Activated naive CD8-positive, alpha-beta T cell treated with anti-CD3 and anti-CD28 coated beads, Interleukin-2, amount 10 ng/mL, durations not matched to agents 7 days and 5 days (primary cell): Measurements from ENCODE around the gene SLC7A6. TPM values are rescaled to one million over a fixed set of nuclear protein-coding genes. Genes with fewer than 3 reads are reported as not detected.
A peak's percentile ranks its signal among the peaks of the same experiment; 100 is the strongest.

Source experiments
- ATAC-seq: fragments of 150-1000 bp; cut with Tn5 transposase; one replicate; pipeline ENCODE4 v1.10.0; 2021; ENCODE audit warnings: low read depth, moderate library complexity
- POLR2A ChIA-PET: fragments of 350-600 bp; sonication (Branson Sonifier 250); formaldehyde crosslinking; loops from one replicate; lab custom pipeline; 2021; ENCODE audit warnings: antibody characterized with exemption; lab: Charles Lee
- DNase-seq: peaks from one replicate; pipeline ENCODE4 v3.0.0; 2021
- H3K27ac Mint-ChIP-seq: one replicate; pipeline ENCODE4 v1.8.0; 2022; ENCODE audit warnings: mild to moderate bottlenecking, mixed read lengths
- H3K27me3 Mint-ChIP-seq: one replicate; pipeline ENCODE4 v1.8.0; 2022; ENCODE audit warnings: mild to moderate bottlenecking, moderate library complexity, mixed read lengths
- H3K36me3 Mint-ChIP-seq: one replicate; pipeline ENCODE4 v1.8.0; 2021; ENCODE audit warnings: mild to moderate bottlenecking, mixed read lengths
- H3K4me1 Mint-ChIP-seq: one replicate; pipeline ENCODE4 v1.8.0; 2021; ENCODE audit warnings: mixed read lengths
- H3K4me3 Mint-ChIP-seq: one replicate; pipeline ENCODE4 v1.8.0; 2022; ENCODE audit warnings: mild to moderate bottlenecking, moderate library complexity, mixed read lengths
- H3K9me3 Mint-ChIP-seq: one replicate; pipeline ENCODE4 v1.8.0; 2021; ENCODE audit warnings: mixed read lengths
- total RNA-seq, 2 experiments: library from RNA; stranded (reverse); gene quantifications; one replicate each; pipeline ENCODE4 v1.2.3, GENCODE V29; 2021

SLC7A6 gene
- total RNA-seq, 2 experiments from 2014 or later = 110 to 113 TPM

GRCh38 chr16:68236826-68237242, 27.5 kb upstream of the SLC7A6 start:
- Mint-ChIP-seq H3K27me3 (no peaks in the 10 kb centered on the region), H3K27ac (peak overlapping the region; percentile 26), H3K9me3 (no peaks in the 10 kb centered on the region), H3K4me1 (peaks cover 25% of the 10 kb centered on the region), H3K4me3 (peak overlapping the region; percentile 97), H3K36me3 (no peaks in the 10 kb centered on the region)
- no peak for ATAC-seq
- DNase-seq = peak; percentile 55
- POLR2A ChIA-PET = interaction anchor here (0.6 to 1.0 kb wide), 9 partner anchors 9 to 233 kb away, joined by 3 to 7 read pairs (median 3); partner anchors contain the start of gene PLA2G15

DNA sequence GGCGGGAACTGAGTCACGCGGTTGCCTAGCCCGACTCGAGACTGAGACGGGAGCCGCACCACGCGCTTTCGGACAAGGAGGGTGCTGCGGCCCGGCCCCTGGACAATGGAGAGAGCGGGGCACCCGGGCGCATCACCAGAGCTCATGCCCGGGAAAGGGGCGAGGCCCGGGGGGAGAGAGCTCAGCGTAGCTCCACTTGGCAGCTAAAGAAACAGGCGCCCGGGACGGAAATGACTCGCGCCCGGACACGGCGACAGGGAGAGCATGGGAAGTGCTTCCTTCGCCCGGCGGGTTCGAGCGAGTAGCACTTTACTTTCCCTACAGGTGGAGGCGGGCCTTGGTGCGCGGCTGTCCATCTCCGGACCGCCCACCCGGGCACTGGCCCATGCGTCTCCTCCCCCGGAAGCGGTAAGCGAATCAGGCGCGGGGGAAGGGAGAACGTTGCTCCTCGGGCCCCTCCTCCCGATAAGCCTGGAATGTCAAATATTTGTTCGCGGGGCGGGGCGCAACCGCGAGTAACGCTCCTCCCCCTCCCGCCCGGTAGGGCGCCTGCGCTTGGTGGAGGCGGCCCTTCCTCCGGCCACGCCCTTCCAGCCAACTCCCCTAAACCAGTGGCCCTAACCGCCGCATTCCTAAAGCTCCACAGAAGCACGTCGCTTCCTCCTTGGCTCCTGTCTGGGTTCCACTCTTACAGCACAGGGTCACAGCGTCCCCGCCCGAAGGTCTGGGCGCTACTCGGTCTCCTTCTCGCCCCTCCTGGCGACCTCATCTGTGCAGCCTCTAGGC, 26.9 kb upstream of the SLC7A6 start:
- peaks cover 25% of the 10 kb centered on the region for H3K4me1 Mint-ChIP-seq
- H3K9me3 Mint-ChIP-seq = no peaks in the 10 kb centered on the region
- no peaks in the 10 kb centered on the region for H3K36me3 Mint-ChIP-seq
- peak overlapping the region; percentile 87 for H3K27ac Mint-ChIP-seq
- POLR2A ChIA-PET = interaction anchor here (0.6 to 1.0 kb wide), 9 partner anchors 8 to 234 kb away, joined by 3 to 7 read pairs (median 3); partner anchors contain the start of gene PLA2G15
- peak overlapping the region; percentile 97 for H3K4me3 Mint-ChIP-seq
- ATAC-seq (peak; percentile 79), DNase-seq (peak; percentile 92)
- H3K27me3 Mint-ChIP-seq = no peaks in the 10 kb centered on the region

DNA sequence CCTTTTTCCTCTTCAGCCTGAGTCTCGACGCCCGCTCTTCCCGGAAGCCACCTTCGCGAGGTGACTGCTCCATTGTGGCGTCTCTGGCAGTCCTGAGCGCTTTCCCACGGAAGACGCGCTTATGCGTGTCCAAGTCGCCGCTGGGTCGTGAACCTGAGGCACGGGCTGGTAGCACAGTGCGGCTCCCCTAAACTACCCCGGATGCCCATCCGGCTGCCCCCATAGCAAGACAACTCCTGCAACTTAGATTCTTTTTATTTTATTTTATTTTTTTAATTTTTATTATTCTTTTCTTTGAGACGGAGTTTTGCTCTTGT, 26.3 kb upstream of the SLC7A6 start:
- ATAC-seq (peak; percentile 15), DNase-seq (no peak)
- Mint-ChIP-seq H3K4me1 (peaks cover 23% of the 10 kb centered on the region), H3K4me3 (peak overlapping the region; percentile 97), H3K36me3 (no peaks in the 10 kb centered on the region), H3K27me3 (no peaks in the 10 kb centered on the region), H3K27ac (peak overlapping the region; percentile 87), H3K9me3 (no peaks in the 10 kb centered on the region)
- POLR2A ChIA-PET = no interaction called here

DNA sequence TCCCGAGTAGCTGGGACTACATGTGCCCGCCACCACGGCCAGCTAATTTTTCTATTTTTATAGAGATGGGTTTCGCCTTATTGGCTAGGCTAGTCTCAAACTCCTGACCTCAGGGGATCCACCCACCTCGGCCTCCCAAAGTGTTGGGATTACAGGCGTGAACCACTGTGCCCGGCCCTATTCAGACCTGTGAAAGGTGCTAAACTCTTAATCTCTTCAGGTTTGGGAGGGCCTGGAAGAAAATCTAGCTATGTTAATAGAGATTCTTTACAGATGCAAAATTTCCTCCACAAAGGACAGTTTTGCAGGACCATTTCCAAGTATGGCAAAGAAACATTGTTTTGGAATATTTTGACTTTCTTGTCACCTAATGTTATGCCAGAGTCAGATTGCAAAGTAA, 22.2 kb upstream of the SLC7A6 start:
- no peak overlapping the region for H3K27ac Mint-ChIP-seq
- ATAC-seq = no peak
- no peak overlapping the region for H3K4me3 Mint-ChIP-seq
- no peak for DNase-seq
- no peaks in the 10 kb centered on the region for H3K27me3 Mint-ChIP-seq
- H3K36me3 Mint-ChIP-seq = no peaks in the 10 kb centered on the region
- peaks cover 29% of the 10 kb centered on the region for H3K4me1 Mint-ChIP-seq
- no peaks in the 10 kb centered on the region for H3K9me3 Mint-ChIP-seq
- POLR2A ChIA-PET = interaction anchor here (0.6 to 1.3 kb wide), 2 partner anchors 22 to 1098 kb away, joined by 3 to 4 read pairs; partner anchors contain the start of gene SLC7A6

- Mint-ChIP-seq H3K36me3 (no peaks in the 10 kb centered on the region), H3K9me3 (no peaks in the 10 kb centered on the region), H3K4me1 (peaks cover 29% of the 10 kb centered on the region), H3K4me3 (no peak overlapping the region), H3K27me3 (no peaks in the 10 kb centered on the region), H3K27ac (no peak overlapping the region)
- POLR2A ChIA-PET = interaction anchor here (0.7 to 0.9 kb wide), 2 partner anchors 10 to 1200 kb away, joined by 3 to 5 read pairs; no protein-coding TSS in a partner anchor
- DNase-seq (no peak), ATAC-seq (no peak)
These were observed 21.1 kb upstream of the SLC7A6 start for GRCh38 chr16:68242926-68243858.

- DNase-seq (no peak), ATAC-seq (no peak)
- Mint-ChIP-seq H3K4me3 (peak overlapping the region; percentile 91), H3K27ac (peak overlapping the region; percentile 82), H3K4me1 (peaks cover 23% of the 10 kb centered on the region), H3K36me3 (no peaks in the 10 kb centered on the region), H3K27me3 (no peaks in the 10 kb centered on the region), H3K9me3 (no peaks in the 10 kb centered on the region)
- POLR2A ChIA-PET = interaction anchor here (0.6 to 3.2 kb wide), 11 partner anchors 8 to 1246 kb away, joined by 3 to 14 read pairs (median 3); partner anchors contain the start of genes NFATC3, PRMT7, SLC7A6 and SLC7A6OS
These were observed 19.8 kb upstream of the SLC7A6 start for GRCh38 chr16:68244481-68244902.

DNA sequence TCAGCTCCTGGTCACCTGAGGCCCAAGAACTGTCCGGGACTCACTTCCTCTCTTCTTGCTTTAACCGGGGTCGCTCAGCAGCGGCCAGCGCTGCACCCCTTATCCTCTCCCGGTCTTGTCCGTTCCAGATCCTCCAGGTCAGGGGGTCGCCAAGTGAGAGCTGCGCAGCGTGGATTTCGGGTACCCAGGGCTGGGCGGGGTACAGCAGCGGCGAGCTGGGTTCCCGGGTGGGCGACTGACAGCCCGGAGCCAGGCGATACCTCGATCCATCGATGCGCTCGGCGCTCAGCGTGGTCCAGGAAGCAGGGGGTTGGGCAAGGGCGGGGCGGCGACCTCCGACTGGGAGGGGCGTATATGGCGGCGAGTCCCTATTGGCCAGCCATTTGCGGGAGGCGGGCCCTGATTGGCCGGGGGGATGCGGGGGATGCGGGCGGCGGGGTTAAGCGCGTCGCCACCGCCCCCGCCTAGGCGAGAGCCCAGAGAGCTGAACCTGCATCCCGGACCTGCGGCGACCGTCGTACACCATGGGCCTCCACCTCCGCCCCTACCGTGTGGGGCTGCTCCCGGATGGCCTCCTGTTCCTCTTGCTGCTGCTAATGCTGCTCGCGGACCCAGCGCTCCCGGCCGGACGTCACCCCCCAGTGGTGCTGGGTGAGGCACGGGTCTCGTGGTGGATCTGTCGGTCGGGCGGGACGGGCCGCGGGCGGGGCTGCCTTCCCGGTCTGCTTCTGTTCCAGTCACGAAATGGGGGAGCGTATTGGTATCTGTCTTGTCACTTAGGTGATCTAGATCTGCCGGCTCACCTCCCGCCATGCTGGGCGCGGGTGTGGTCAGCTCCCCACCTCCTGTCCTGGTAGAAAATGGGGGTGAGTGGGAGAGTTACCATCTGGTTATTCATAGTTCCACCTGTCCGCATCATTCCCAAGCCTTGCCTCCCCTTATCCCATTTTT, 19.1 kb upstream of the SLC7A6 start, which contains the start of gene PLA2G15:
PLA2G15 (plus strand) TSS at position 471 of the 951 bp plus-strand sequence; CDS start at position 525, 54 bp downstream.
- peak; percentile 96 for DNase-seq
- peak within 1 kb of the TSS; percentile 91 for H3K4me3 Mint-ChIP-seq
- no peaks in the 10 kb centered on the region for H3K36me3 Mint-ChIP-seq
- peak; percentile 96 for ATAC-seq
- no peaks in the 10 kb centered on the region for H3K27me3 Mint-ChIP-seq
- H3K27ac Mint-ChIP-seq = peak within 1 kb of the TSS; percentile 82
- POLR2A ChIA-PET = interaction anchor here (0.5 to 3.2 kb wide), 13 partner anchors 8 to 1247 kb away, joined by 3 to 14 read pairs (median 3); partner anchors contain the start of genes NFATC3, PRMT7, SLC7A6 and SLC7A6OS
- no peaks in the 10 kb centered on the region for H3K9me3 Mint-ChIP-seq
- H3K4me1 Mint-ChIP-seq = peaks cover 23% of the 10 kb centered on the region

DNA sequence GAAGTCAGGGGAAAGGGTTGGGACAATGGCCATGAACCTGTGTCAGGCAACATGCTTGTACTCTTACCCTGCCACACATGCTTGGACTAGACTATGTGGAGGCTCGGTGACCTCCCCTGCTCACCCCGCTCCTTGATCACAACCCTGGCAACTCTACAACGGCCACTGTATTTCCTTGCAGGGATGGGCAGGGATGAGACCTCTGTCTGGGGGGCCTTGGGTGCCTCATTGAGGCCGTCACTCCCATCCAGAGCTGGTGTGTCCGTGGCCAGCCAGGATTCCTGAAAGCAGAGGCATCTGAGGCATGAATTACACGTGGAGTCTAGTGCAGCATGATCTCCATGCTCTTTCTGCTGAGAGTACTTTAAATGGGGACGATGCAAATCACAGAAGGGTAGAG, 18.2 kb upstream of the SLC7A6 start:
- H3K4me1 Mint-ChIP-seq = peaks cover 23% of the 10 kb centered on the region
- H3K36me3 Mint-ChIP-seq = peaks cover 3% of the 10 kb centered on the region
- H3K27ac Mint-ChIP-seq = peak overlapping the region; percentile 57
- POLR2A ChIA-PET = interaction anchor here (0.8 to 3.2 kb wide), 5 partner anchors 8 to 161 kb away, joined by 3 to 14 read pairs (median 5); partner anchors contain the start of genes NFATC3, PRMT7, SLC7A6 and SLC7A6OS
- H3K27me3 Mint-ChIP-seq = no peaks in the 10 kb centered on the region
- DNase-seq (no peak), ATAC-seq (no peak)
- H3K9me3 Mint-ChIP-seq = no peaks in the 10 kb centered on the region
- peak overlapping the region; percentile 91 for H3K4me3 Mint-ChIP-seq

DNA sequence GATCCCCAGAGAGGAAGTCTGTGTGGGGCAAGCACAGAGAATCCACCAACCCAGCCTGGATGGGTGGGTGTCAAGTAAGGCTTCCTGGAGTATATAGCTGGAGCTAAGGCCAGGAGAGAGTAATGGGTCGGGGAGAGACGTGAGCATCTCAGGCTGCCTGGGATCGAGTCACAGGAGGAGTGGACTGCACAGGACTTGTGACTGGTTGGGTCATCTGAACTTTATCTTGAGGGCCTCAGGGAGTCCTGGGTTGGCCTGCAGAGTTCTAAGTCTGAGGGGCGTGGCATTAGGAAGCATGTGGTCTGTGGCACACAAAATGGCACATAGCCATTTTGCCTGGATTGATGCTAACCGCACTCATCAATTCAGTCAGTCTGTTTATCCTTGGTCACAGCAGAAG, 17.7 kb upstream of the SLC7A6 start:
- Mint-ChIP-seq H3K36me3 (peaks cover 3% of the 10 kb centered on the region), H3K4me1 (peaks cover 23% of the 10 kb centered on the region), H3K9me3 (no peaks in the 10 kb centered on the region), H3K27me3 (no peaks in the 10 kb centered on the region), H3K27ac (no peak overlapping the region), H3K4me3 (no peak overlapping the region)
- POLR2A ChIA-PET = interaction anchor here (1.1 to 3.2 kb wide), 2 partner anchors 64 to 162 kb away, joined by 3 to 14 read pairs; partner anchors contain the start of genes PRMT7 and SLC7A6OS
- DNase-seq (no peak), ATAC-seq (no peak)

DNA sequence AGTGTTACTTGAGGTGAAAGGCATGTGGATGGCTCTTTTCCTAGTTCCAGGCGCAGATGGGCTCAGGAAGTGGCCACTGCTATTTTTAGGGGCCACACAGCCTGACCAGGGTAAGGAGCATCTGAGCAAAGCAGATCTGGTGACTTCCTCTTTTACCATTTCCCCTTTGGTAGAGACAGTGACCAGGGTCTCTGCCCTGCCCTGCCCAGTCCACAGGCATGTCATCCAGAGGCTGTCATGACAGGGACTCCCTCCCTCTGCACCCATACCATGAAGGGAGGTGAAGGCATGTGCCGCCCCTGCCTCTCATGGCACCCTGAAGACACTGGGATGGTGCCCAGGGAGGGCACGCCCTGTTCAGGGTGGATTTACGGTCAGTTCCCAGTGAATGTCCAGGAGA, 16.9 kb upstream of the SLC7A6 start:
- Mint-ChIP-seq H3K36me3 (peaks cover 3% of the 10 kb centered on the region), H3K27ac (no peak overlapping the region), H3K9me3 (no peaks in the 10 kb centered on the region), H3K27me3 (no peaks in the 10 kb centered on the region), H3K4me1 (peaks cover 23% of the 10 kb centered on the region), H3K4me3 (no peak overlapping the region)
- DNase-seq (no peak), ATAC-seq (no peak)
- POLR2A ChIA-PET = interaction anchor here (1.1 kb wide), 1 partner anchor 163 kb away, joined by 3 read pairs; no protein-coding TSS in a partner anchor

DNA sequence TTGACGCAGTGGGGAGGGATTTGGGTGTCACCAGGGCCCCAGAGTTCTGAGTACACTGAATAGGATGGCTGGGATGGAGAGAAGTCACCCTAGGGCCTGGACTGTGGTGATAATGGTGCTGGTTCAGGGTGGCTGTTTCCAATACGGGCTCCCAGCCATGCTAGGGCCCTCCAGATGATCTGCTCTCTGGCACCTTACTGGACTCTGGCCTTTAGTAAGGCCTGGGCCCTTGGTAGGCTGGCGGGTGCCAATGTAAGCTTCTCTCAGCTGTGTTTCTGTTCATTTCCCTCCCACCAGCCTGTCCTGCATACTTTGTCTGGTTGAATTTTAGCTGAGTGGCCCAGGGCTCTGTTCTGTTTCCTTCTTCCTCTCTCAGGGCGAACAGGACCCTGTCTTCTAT, 16.4 kb upstream of the SLC7A6 start:
- no peak overlapping the region for H3K27ac Mint-ChIP-seq
- H3K36me3 Mint-ChIP-seq = peaks cover 3% of the 10 kb centered on the region
- no peaks in the 10 kb centered on the region for H3K27me3 Mint-ChIP-seq
- POLR2A ChIA-PET = interaction anchor here (0.7 to 1.5 kb wide), 2 partner anchors 63 to 1371 kb away, joined by 3 to 4 read pairs; partner anchors contain the start of genes PRMT7 and SLC7A6OS
- H3K4me3 Mint-ChIP-seq = no peak overlapping the region
- no peaks in the 10 kb centered on the region for H3K9me3 Mint-ChIP-seq
- no peak for ATAC-seq
- peaks cover 23% of the 10 kb centered on the region for H3K4me1 Mint-ChIP-seq
- no peak for DNase-seq

DNA sequence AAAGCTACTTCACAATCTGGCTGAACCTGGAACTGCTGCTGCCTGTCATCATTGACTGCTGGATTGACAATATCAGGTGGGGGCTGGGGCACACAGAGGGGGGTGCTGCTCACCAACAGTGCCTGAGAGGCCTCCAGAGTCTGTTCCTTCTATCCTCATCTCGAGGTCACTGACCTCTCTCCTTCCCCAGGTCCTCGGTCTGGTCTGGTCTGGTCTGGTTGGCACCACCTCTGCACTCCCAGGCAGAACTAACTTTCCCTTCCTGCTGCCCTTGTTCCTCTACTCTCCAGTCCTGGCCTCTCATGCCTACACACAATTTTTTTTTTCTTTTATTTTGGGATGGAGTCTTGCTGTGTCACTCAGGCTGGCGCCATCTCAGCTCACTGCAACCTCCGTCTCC, 15.0 kb upstream of the SLC7A6 start:
- POLR2A ChIA-PET = interaction anchor here (1.5 kb wide), 1 partner anchor 61 kb away, joined by 4 read pairs; the partner anchor contains the start of genes PRMT7 and SLC7A6OS
- no peak for DNase-seq
- peaks cover 20% of the 10 kb centered on the region for H3K4me1 Mint-ChIP-seq
- ATAC-seq = no peak
- H3K27me3 Mint-ChIP-seq = no peaks in the 10 kb centered on the region
- peaks cover 3% of the 10 kb centered on the region for H3K36me3 Mint-ChIP-seq
- H3K9me3 Mint-ChIP-seq = no peaks in the 10 kb centered on the region
- no peak overlapping the region for H3K27ac Mint-ChIP-seq
- no peak overlapping the region for H3K4me3 Mint-ChIP-seq
